Upper lobe of right lung (tissue), 1 donor: Measurements from ENCODE around the gene CYP4V2. TPM values are rescaled to one million over a fixed set of nuclear protein-coding genes. Genes with fewer than 3 reads are reported as not detected.

Source experiments
- ATAC-seq: fragments of 200-7000 bp; cut with Tn5 transposase; one replicate; pipeline ENCODE4 v1.9.1; 2020; ENCODE audit warnings: mild to moderate bottlenecking, moderate library complexity
- DNase-seq: peaks from one replicate; pipeline ENCODE4 v3.0.0-alpha.2; 2020
- H3K27ac ChIP-seq: fragments of 200-600 bp; one replicate; pipeline ENCODE4 v1.8.0; 2022
- H3K27me3 ChIP-seq: fragments of 200-600 bp; one replicate; pipeline ENCODE4 v1.8.0; 2022; ENCODE audit warnings: mild to moderate bottlenecking
- H3K36me3 ChIP-seq: fragments of 200-600 bp; one replicate; pipeline ENCODE4 v1.8.0; 2022
- H3K4me1 ChIP-seq: fragments of 200-600 bp; one replicate; pipeline ENCODE4 v1.8.0; 2022
- H3K4me3 ChIP-seq: fragments of 200-600 bp; one replicate; pipeline ENCODE4 v1.8.0; 2022; ENCODE audit warnings: mild to moderate bottlenecking
- H3K9me3 ChIP-seq: fragments of 200-600 bp; one replicate; pipeline ENCODE4 v1.8.0; 2022
- CTCF ChIP-seq: fragments of 200-600 bp; IDR thresholded peaks from one replicate; pipeline ENCODE4 v1.8.0; 2022; ENCODE audit warnings: antibody characterized with exemption
- intact Hi-C: fragments of 100-400 bp; cut with DNase I; formaldehyde crosslinking; loops from one replicate; pipeline ENCODE4 v1.11.0; 2022
- total RNA-seq: library from RNA; stranded (reverse); fragmentation: NEBNext Ultra II Directional; extraction: Animal tissue kit (Norgen Biotek cat#: 25700); gene quantifications from one replicate; pipeline ENCODE4 v1.2.1, GENCODE V29; 2021
- donor health status: DM: no; HTN: yes; CAD: no; lungs with severe emphysema.

Gene CYP4V2
- total RNA-seq, 1 donor from 2014 or later: 35.4 TPM

- Histone ChIP-seq H3K27me3 (no peaks in the 10 kb centered on the region), H3K36me3 (no peaks in the 10 kb centered on the region), H3K4me1 (no peaks in the 10 kb centered on the region), H3K9me3 (no peaks in the 10 kb centered on the region), H3K27ac (no peak overlapping the region), H3K4me3 (no peak overlapping the region)
- no peak for DNase-seq
- no peak for TF ChIP-seq CTCF
- no peak for ATAC-seq
- intact Hi-C loops: no loop called here
These were observed 63.8 kb downstream of the CYP4V2 start for GRCh38 chr4:186255122-186255521.

- H3K9me3 ChIP-seq: no peaks in the 10 kb centered on the region
- no peaks in the 10 kb centered on the region for H3K36me3 ChIP-seq
- no peak overlapping the region for H3K4me3 ChIP-seq
- no peaks in the 10 kb centered on the region for H3K27me3 ChIP-seq
- ATAC-seq: no peak
- no peak for TF ChIP-seq CTCF
- no peak overlapping the region for H3K27ac ChIP-seq
- DNase-seq: no peak
- intact Hi-C loops: no loop called here
- no peaks in the 10 kb centered on the region for H3K4me1 ChIP-seq
These were observed 66.9 kb downstream of the CYP4V2 start for GRCh38 chr4:186258216-186258811.

GRCh38 chr4:186260117-186260503, 68.7 kb downstream of the CYP4V2 start:
- Histone ChIP-seq H3K27ac (no peak overlapping the region), H3K36me3 (no peaks in the 10 kb centered on the region), H3K27me3 (no peaks in the 10 kb centered on the region), H3K4me3 (no peak overlapping the region), H3K4me1 (no peaks in the 10 kb centered on the region), H3K9me3 (no peaks in the 10 kb centered on the region)
- no peak for TF ChIP-seq CTCF
- intact Hi-C loops: no loop called here
- no peak for ATAC-seq
- DNase-seq: no peak

Other genes with a start within 250 kb of the CYP4V2 start
- 28.5 TPM for gene TLR3, start 122.4 kb upstream of the CYP4V2 start, total RNA-seq
- gene FAM149A, start 86.9 kb upstream of the CYP4V2 start, total RNA-seq: 16.4 TPM
- gene KLKB1, start 35.9 kb downstream of the CYP4V2 start, total RNA-seq: 1.5 TPM
- 24.7 TPM for gene F11, start 74.6 kb downstream of the CYP4V2 start, total RNA-seq